ENCODE results near the gene AP4S1. TPM values are rescaled to one million over a fixed set of nuclear protein-coding genes. Genes with fewer than 3 reads are reported as not detected.
"Not testable (repeated sequence)": the region's sequence is repeated elsewhere in the genome, so short reads cannot be mapped to it uniquely, and the experiment has no call there.

Gene AP4S1
- total RNA-seq, 4 donors from 2014 or later, result 2.9 to 12.8 (median 9.2) TPM

DNA sequence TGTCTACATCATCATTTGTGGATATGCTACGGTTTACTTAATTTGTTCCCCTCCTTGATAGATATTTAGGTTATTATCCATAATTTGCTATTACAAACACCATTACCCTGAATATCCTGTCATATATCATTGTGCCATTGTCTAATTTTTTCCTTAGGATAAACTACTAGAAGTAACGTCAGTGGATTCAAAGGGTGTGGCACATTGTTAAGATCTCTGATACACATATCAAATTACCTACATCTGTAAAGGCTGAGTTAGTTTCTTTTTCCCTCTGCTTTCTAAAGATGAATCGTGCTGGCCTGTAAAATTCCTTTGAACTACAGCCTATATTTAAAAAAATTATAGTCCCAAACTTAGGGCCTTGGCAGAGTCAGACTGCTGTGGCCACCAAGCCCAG lies 54.6 kb downstream of the AP4S1 start:
- DNase-seq (no peak), ATAC-seq (no peak)
- Histone ChIP-seq H3K4me1 (peaks cover 0 to 3% of the 10 kb centered on the region in 2 donors), H3K4me3 (no peak overlapping the region), H3K27me3 (no peaks in the 10 kb centered on the region), H3K27ac (no peak overlapping the region), H3K36me3 (no peaks in the 10 kb centered on the region), H3K9me3 (no peaks in the 10 kb centered on the region)
- TF ChIP-seq, protein P1, sequence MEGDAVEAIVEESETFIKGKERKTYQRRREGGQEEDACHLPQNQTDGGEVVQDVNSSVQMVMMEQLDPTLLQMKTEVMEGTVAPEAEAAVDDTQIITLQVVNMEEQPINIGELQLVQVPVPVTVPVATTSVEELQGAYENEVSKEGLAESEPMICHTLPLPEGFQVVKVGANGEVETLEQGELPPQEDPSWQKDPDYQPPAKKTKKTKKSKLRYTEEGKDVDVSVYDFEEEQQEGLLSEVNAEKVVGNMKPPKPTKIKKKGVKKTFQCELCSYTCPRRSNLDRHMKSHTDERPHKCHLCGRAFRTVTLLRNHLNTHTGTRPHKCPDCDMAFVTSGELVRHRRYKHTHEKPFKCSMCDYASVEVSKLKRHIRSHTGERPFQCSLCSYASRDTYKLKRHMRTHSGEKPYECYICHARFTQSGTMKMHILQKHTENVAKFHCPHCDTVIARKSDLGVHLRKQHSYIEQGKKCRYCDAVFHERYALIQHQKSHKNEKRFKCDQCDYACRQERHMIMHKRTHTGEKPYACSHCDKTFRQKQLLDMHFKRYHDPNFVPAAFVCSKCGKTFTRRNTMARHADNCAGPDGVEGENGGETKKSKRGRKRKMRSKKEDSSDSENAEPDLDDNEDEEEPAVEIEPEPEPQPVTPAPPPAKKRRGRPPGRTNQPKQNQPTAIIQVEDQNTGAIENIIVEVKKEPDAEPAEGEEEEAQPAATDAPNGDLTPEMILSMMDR (IDR thresholded peaks at IDR 0.05 in 4 of 5, conservative IDR thresholded peaks at IDR 0.05 in 1 of 5), result no peak
- TF ChIP-seq POLR2A (IDR thresholded peaks at IDR 0.05), result no peak
- in situ Hi-C loops (cut with MboI; ENCODE audit: low sequenced_read_pairs in 4 of 4), result loop anchor here in 3 of 4 donors (5.0 kb wide), 2 partner anchors 98 to 103 kb away; no protein-coding TSS in a partner anchor
- intact Hi-C loops (cut with DNase I; ENCODE audit: low total_unique reads), result no loop called here

DNA sequence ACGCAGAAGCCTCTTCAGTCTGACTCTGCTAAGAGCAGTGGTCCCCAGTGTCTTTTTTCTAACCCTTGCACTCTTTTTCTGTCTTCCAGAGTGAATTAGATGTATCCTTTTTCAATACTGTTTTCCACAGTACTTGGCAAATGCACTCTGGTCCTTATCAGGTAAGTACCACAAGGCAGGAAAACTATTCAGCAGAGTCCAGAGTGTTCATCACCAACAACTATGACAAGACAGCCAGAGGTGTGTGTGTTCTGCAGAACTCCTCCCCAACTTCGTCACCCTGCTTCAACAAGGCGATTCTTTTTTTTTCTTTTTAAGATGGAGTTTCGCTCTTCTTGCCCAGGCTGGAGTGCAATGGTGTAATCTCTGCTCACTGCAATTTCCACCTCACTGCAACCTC lies 55.0 kb downstream of the AP4S1 start:
- Histone ChIP-seq H3K9me3 (no peaks in the 10 kb centered on the region), H3K27ac (no peak overlapping the region), H3K27me3 (no peaks in the 10 kb centered on the region), H3K36me3 (no peaks in the 10 kb centered on the region), H3K4me3 (no peak overlapping the region), H3K4me1 (peaks cover 0 to 3% of the 10 kb centered on the region in 2 donors)
- intact Hi-C loops (cut with DNase I; ENCODE audit: low total_unique reads) (no loop called here), in situ Hi-C loops (cut with MboI; ENCODE audit: low sequenced_read_pairs in 4 of 4) (loop anchor here in 3 of 4 donors (5.0 kb wide), 2 partner anchors 98 to 103 kb away; no protein-coding TSS in a partner anchor)
- no peak for DNase-seq
- no peak for TF ChIP-seq POLR2A (IDR thresholded peaks at IDR 0.05)
- TF ChIP-seq, protein P1 (IDR thresholded peaks at IDR 0.05 in 4 of 5, conservative IDR thresholded peaks at IDR 0.05 in 1 of 5), result no peak
- no peak for ATAC-seq

DNA sequence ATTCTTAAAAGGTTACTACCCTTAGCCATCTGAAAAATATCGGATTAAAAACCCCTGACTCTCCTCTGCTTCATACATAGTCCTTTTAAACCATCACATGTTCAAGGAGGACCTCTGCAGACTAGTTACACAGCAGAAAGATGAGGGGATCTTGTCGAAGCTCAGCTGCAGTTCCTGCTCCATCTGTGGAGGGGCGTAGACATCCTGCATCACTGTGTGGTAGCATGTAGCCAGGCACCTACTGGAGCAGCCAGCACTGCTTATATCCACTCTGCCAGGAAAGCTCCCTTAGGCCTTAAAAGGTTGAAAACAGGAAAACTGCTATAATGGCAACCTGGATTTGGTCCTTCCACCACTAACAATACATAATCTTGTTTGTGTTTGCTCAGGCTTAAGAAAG lies 58.3 kb downstream of the AP4S1 start:
- TF ChIP-seq, protein P1 (IDR thresholded peaks at IDR 0.05 in 4 of 5, conservative IDR thresholded peaks at IDR 0.05 in 1 of 5), result no peak
- TF ChIP-seq POLR2A (IDR thresholded peaks at IDR 0.05), result no peak
- intact Hi-C loops (cut with DNase I; ENCODE audit: low total_unique reads), result loop anchor here (1.0 to 2.0 kb wide), 2 partner anchors 57 to 103 kb away; partner anchors contain the start of gene STRN3
- no peaks in the 10 kb centered on the region for H3K36me3 ChIP-seq
- no peak overlapping the region for H3K4me3 ChIP-seq
- peaks cover 0 to 3% of the 10 kb centered on the region in 2 donors for H3K4me1 ChIP-seq
- DNase-seq (no peak), ATAC-seq (no peak)
- no peaks in the 10 kb centered on the region for H3K9me3 ChIP-seq
- H3K27me3 ChIP-seq, result no peaks in the 10 kb centered on the region
- in situ Hi-C loops (cut with MboI; ENCODE audit: low sequenced_read_pairs in 4 of 4), result loop anchor here in 3 of 4 donors (5.0 kb wide), 2 partner anchors 101 to 106 kb away; no protein-coding TSS in a partner anchor
- no peak overlapping the region for H3K27ac ChIP-seq

DNA sequence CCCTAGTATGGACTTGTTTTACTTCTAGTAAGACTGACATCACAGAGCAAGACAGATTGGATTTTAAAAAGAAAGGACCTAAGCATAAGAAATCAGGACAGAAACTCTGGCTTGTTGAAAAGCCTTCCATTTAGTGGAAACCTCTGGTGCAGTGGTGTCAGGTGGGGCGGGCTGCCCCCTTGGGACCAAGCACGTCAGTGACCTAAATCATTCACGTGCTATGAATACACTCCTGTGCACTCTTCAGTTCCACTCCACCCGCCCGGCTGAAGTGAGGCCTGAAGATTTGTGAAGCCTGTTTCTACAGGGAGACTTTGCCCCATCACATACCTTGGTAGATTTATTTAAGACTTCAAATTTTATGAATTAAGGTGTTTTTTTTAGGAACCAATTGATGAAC lies 58.9 kb downstream of the AP4S1 start:
- no peaks in the 10 kb centered on the region for H3K9me3 ChIP-seq
- DNase-seq (no peak), ATAC-seq (no peak)
- no peaks in the 10 kb centered on the region for H3K27me3 ChIP-seq
- H3K36me3 ChIP-seq, result no peaks in the 10 kb centered on the region
- intact Hi-C loops (cut with DNase I; ENCODE audit: low total_unique reads) (loop anchor here (1.0 kb wide), 1 partner anchor 104 kb away; no protein-coding TSS in a partner anchor), in situ Hi-C loops (cut with MboI; ENCODE audit: low sequenced_read_pairs in 4 of 4) (loop anchor here in 3 of 4 donors (5.0 kb wide), 2 partner anchors 102 to 107 kb away; no protein-coding TSS in a partner anchor)
- no peak overlapping the region for H3K4me3 ChIP-seq
- TF ChIP-seq, protein P1 (IDR thresholded peaks at IDR 0.05 in 4 of 5, conservative IDR thresholded peaks at IDR 0.05 in 1 of 5), result no peak
- no peak for TF ChIP-seq POLR2A (IDR thresholded peaks at IDR 0.05)
- peaks cover 0 to 3% of the 10 kb centered on the region in 2 donors for H3K4me1 ChIP-seq
- no peak overlapping the region for H3K27ac ChIP-seq

DNA sequence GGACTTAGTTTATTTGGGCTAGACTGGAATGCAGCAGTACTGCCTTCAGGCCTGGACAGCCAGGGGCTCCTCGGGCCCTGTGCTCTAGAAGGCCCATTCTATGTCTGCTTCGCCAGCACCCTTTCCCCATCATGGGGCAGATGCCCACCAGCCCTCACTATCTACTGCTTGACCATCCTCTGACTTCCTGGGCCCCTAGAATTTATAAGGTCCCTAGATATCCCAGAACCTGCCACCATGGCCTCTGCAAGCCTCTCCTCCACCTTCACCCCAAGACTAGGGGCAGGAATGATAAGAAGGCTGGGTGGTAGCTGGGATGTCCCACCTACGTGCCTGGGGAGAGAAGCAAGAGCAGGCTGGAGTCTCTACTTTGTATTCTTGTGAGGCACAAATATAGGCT lies 59.6 kb downstream of the AP4S1 start:
- H3K27ac ChIP-seq, result no peak overlapping the region
- H3K9me3 ChIP-seq, result no peaks in the 10 kb centered on the region
- in situ Hi-C loops (cut with MboI; ENCODE audit: low sequenced_read_pairs in 4 of 4), result no loop called here
- TF ChIP-seq, protein P1 (IDR thresholded peaks at IDR 0.05 in 4 of 5, conservative IDR thresholded peaks at IDR 0.05 in 1 of 5), result no peak
- TF ChIP-seq POLR2A (IDR thresholded peaks at IDR 0.05), result no peak
- H3K4me1 ChIP-seq, result peaks cover 2 to 5% of the 10 kb centered on the region in 2 donors
- H3K36me3 ChIP-seq, result no peaks in the 10 kb centered on the region
- no peak for DNase-seq
- no peak overlapping the region for H3K4me3 ChIP-seq
- intact Hi-C loops (cut with DNase I; ENCODE audit: low total_unique reads), result no loop called here
- no peak for ATAC-seq
- H3K27me3 ChIP-seq, result no peaks in the 10 kb centered on the region

DNA sequence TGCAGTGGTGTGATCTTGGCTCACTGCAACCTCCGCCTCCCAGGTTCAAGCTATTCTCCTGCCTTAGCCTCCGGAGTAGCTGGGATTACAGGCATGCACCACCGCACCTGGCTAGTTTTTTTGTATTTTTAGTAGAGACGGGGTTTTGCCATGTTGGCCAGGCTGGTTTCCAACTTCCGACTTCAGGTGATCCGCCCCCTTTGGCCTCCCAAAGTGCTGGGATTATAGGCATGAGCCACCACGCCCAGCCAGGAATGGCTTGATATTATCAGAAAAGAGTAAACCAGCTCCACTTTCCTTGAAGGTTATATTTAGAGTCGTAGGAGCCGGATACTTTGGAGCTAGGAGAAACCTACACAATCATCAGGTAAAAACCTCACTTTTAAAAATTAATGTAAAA lies 61.0 kb downstream of the AP4S1 start:
- intact Hi-C loops (cut with DNase I; ENCODE audit: low total_unique reads); H3K9me3 ChIP-seq; DNase-seq; H3K27ac ChIP-seq; H3K4me3 ChIP-seq; ATAC-seq; H3K36me3 ChIP-seq; H3K27me3 ChIP-seq; in situ Hi-C loops (cut with MboI; ENCODE audit: low sequenced_read_pairs in 4 of 4): not testable (repeated sequence)
- peaks cover 16 to 17% of the 10 kb centered on the region in 2 donors for H3K4me1 ChIP-seq
